Prostate gland (tissue), 2 donors: Measurements from ENCODE around the gene CNIH4. TPM values are rescaled to one million over a fixed set of nuclear protein-coding genes. Genes with fewer than 3 reads are reported as not detected.
A peak's percentile ranks its signal among the peaks of the same experiment; 100 is the strongest.
"Not testable (repeated sequence)": the region's sequence is repeated elsewhere in the genome, so short reads cannot be mapped to it uniquely, and the experiment has no call there.

Experiments
- DNase-seq: peaks from one replicate; pipeline ENCODE4 v3.0.0-alpha.2; 2019; ENCODE audit warnings: low spot score
- H3K27ac ChIP-seq, 2 donors: fragments of 200-600 bp; sonication (generic); 2 replicates each; pipeline ENCODE4 v1.5.1; 2017 to 2019
- H3K27me3 ChIP-seq: fragments of 200-600 bp; sonication (generic); replicated peaks from 2 replicates; pipeline ENCODE4 v1.5.1; 2019; ENCODE audit not compliant: insufficient read depth
- H3K36me3 ChIP-seq, 2 donors: fragments of 200-600 bp; sonication (generic); 1 replicate in 1 of 2; 2 replicates in 1 of 2; pipeline versions ENCODE4 v1.5.1 to v1.8.1; 2017 to 2019
- H3K4me1 ChIP-seq: fragments of 200-600 bp; sonication (generic); replicated peaks from 2 replicates; pipeline ENCODE4 v1.5.1; 2019
- H3K4me3 ChIP-seq, 2 donors: fragments of 200-600 bp; sonication (generic); 2 replicates each; pipeline ENCODE4 v1.5.1; 2017 to 2019
- H3K9me3 ChIP-seq: fragments of 200-600 bp; sonication (generic); 2 replicates; pipeline ENCODE4 v1.5.1; 2017
- CTCF ChIP-seq, 4 experiments: fragments of 200-600 bp in 2 of 4; fragments of 450-650 bp in 2 of 4; sonication (generic) in 2 of 4; IDR thresholded peaks; 1 replicate in 3 of 4; 2 replicates in 1 of 4; pipeline ENCODE4 v1.5.1; 2016 to 2019; ENCODE audit warnings: antibody characterized with exemption in 4 of 4, mild to moderate bottlenecking in 2 of 4, moderate library complexity in 2 of 4
- POLR2A ChIP-seq: fragments of 450-650 bp; IDR thresholded peaks from one replicate; pipeline ENCODE4 v1.6.1; 2016; ENCODE audit warnings: antibody characterized with exemption, mild to moderate bottlenecking
- POLR2AphosphoS5 ChIP-seq: sonication (generic); formaldehyde crosslinking; IDR thresholded peaks from one replicate; pipeline ENCODE4 v1.6.1; 2017; ENCODE audit warnings: antibody characterized with exemption
- WGBS: methylation state at CpG from one replicate; pipeline ENCODE4 v1.1.5; 2018; 5-methylcytosine and 5-hydroxymethylcytosine counted together
- intact Hi-C: fragments of 100-400 bp; cut with DNase I; formaldehyde crosslinking; loops from one replicate; pipeline ENCODE4 v1.14.2; 2022
- total RNA-seq, 2 donors: library from RNA; depleted of rRNA; stranded (reverse); fragments of >200 nt; gene quantifications; one replicate each; pipeline ENCODE4 v1.1.0, GENCODE V29; 2016

CNIH4 gene
- 10 to 100 TPM; 14.5 to 31.5 TPM for total RNA-seq

GRCh38 chr1:224356685-224357625 is at the start of gene CNIH4:
TSS of gene CNIH4 (plus strand) at chr1:224356879. CDS start at chr1:224356925, 46 bp downstream.
- intact Hi-C loops = loop anchor here (10.0 kb wide), 1 partner anchor 98 kb away; no protein-coding TSS in a partner anchor
- WGBS = under 1% methylated on average over 78 of the region's 78 CpGs

DNA sequence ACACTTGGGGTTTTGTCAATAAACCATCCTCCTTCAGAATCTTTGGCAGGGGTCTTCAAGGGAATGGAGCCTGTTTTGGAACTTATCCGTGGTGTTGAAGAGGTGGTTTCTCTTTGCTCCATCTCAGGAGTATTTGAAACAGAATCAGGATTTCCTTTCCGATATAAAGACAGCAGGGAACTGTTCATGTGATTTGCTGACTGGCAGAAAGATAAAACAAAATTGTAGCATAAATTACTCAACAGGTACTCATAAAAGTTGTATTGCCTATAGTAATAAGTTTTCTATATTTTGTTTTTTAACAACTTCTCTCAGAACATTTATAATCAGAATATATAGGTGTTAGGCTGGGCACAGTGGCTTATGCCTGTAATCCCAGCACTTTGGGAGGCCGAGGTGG is 48.6 kb upstream of the CNIH4 start:
- Histone ChIP-seq H3K9me3 (no peaks in the 10 kb centered on the region), H3K36me3 (no peaks in the 10 kb centered on the region), H3K4me1 (no peaks in the 10 kb centered on the region), H3K27ac (no peak overlapping the region), H3K27me3 (no peaks in the 10 kb centered on the region), H3K4me3 (no peak overlapping the region)
- TF ChIP-seq POLR2A = no peak
- TF ChIP-seq POLR2AphosphoS5 = no peak
- TF ChIP-seq CTCF (IDR thresholded peaks at IDR 0.05) = no peak
- 94% methylated on average over 3 of the region's 3 CpGs for WGBS
- intact Hi-C loops = no loop called here
- no peak for DNase-seq

More at GRCh38 chr1:224356685-224357625, at the start of gene CNIH4:
- DNase-seq = peak; percentile 95
- peak within 1 kb of the TSS; percentile 80 to 88 for H3K27ac ChIP-seq
- peak; percentile 95 for TF ChIP-seq POLR2A
- no peak for TF ChIP-seq CTCF (IDR thresholded peaks at IDR 0.05)
- peak; percentile 99 for TF ChIP-seq POLR2AphosphoS5
- H3K27me3 ChIP-seq = no peaks in the 10 kb centered on the region
- no peaks in the 10 kb centered on the region for H3K36me3 ChIP-seq
- peak within 1 kb of the TSS; percentile 79 to 91 for H3K4me3 ChIP-seq
- no peaks in the 10 kb centered on the region for H3K4me1 ChIP-seq
- no peaks in the 10 kb centered on the region for H3K9me3 ChIP-seq

DNA sequence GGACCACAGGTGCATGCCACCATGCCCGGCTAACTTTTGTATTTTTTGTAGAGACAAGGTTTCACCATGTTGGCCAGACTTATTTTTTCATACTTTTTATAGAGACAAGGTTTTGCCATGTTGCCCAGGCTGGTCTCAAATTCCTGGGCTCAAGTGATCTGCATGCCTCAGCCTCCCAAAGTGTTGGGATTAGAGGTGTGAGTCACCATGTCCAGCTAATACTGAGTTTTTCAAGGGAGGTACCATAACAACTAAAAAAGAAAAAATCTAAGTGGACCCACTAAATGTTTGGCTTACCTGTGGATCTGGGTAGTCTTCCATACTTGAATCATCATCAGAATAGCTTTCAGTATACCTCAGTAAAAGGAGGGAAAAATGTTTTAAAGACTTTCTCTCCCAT is 45.2 kb upstream of the CNIH4 start:
- H3K27ac ChIP-seq, H3K27me3 ChIP-seq, H3K36me3 ChIP-seq, DNase-seq, intact Hi-C loops, H3K9me3 ChIP-seq, H3K4me3 ChIP-seq, H3K4me1 ChIP-seq: not testable (repeated sequence)
- WGBS = 100% methylated on average over 1 of the region's 1 CpG

GRCh38 chr1:224312025-224312424 is 44.7 kb upstream of the CNIH4 start:
- 57% methylated on average over 2 of the region's 2 CpGs for WGBS

More at GRCh38 chr1:224312025-224312424, 44.7 kb upstream of the CNIH4 start:
- Histone ChIP-seq H3K27ac (no peak overlapping the region), H3K9me3 (no peaks in the 10 kb centered on the region), H3K36me3 (no peaks in the 10 kb centered on the region), H3K27me3 (no peaks in the 10 kb centered on the region), H3K4me1 (no peaks in the 10 kb centered on the region), H3K4me3 (no peak overlapping the region)
- DNase-seq = no peak
- intact Hi-C loops = no loop called here
- no peak for TF ChIP-seq CTCF (IDR thresholded peaks at IDR 0.05)
- no peak for TF ChIP-seq POLR2AphosphoS5
- TF ChIP-seq POLR2A = no peak
